Stimulated activated naive CD4-positive, alpha-beta T cell (primary cell): ENCODE results near the gene CPPED1.
"Not testable (repeated sequence)": the region's sequence is repeated elsewhere in the genome, so short reads cannot be mapped to it uniquely, and the experiment has no call there.

ENCODE experiments used
- DNase-seq, 6 experiments: peaks; one replicate each; lab custom pipeline; 2025; lab: John Stamatoyannopoulos, UW

Gene CPPED1

DNA sequence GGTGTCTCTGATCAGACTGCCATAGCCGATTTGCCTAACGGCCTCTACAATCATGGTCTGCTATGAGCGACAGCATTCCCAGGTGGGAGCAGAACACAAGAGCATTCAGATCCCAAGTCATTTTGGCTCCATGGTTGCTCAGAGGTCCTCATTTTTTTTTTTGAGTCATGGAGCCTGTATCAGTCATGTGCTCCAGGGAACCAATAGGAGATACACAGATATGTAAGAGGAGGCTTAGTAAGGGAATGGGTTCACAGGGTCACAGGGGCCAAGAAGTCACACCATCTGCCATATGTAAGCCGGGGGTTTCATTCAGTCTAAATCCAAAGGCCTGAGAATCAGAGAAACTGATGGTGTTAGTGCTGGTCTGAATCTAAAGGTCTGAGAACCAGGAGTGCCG, 36.8 kb downstream of the CPPED1 start:
- no peak for DNase-seq

DNA sequence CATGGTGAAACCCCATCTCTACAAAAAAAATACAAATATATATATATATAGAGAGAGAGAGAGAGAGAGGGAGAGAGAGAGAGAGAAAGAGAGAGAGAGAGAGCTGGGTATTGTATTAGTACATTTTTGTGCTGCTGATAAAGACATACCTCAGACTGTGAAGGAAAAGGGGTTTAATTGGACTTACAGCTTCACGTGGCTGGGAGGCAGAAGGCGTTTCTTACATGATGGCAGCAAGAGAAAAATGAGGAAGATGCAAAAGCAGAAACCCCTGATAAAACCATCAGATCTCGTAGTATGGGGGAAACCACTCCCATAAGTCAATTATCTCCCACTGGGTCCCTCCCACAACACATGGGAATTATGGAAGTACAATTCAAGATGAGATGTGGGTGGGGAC, 37.5 kb downstream of the CPPED1 start:
- not testable (repeated sequence) for DNase-seq

DNA sequence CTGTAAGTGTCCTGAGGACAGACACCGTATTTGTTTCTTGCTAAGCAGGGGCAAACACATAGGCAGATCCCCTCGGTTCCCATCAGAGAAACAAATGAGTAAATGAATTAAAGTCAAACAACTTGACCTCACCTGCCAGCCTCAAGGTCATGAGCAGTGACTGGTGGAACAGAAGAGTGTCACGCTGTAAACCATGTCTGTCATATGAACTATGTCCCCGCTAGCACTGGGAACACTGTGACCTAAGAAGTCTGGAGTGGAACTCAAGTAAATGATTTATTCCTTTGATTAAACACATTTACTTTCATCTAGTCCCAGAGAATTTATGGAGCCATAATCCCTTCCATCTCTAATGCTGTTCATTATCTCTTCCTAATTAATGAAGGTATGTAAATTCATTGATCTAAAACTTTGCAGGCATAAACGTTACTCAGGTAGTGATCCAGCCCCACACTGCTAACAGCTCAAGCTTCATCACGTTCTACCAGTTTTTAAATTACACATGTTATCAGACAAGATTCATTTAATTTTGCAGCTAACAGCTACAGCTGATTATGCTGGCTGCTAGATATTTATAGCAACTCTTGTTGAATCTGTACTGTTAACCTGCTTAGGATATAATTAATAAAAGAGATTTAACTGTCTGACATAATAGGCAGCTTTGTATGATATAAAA, 38.7 kb downstream of the CPPED1 start:
- no peak for DNase-seq

- DNase-seq, result no peak
Observed at GRCh38 chr16:12763517-12763916, 40.2 kb downstream of the CPPED1 start.

- DNase-seq, result no peak
Observed at GRCh38 chr16:12760819-12761611, 42.7 kb downstream of the CPPED1 start.

DNA sequence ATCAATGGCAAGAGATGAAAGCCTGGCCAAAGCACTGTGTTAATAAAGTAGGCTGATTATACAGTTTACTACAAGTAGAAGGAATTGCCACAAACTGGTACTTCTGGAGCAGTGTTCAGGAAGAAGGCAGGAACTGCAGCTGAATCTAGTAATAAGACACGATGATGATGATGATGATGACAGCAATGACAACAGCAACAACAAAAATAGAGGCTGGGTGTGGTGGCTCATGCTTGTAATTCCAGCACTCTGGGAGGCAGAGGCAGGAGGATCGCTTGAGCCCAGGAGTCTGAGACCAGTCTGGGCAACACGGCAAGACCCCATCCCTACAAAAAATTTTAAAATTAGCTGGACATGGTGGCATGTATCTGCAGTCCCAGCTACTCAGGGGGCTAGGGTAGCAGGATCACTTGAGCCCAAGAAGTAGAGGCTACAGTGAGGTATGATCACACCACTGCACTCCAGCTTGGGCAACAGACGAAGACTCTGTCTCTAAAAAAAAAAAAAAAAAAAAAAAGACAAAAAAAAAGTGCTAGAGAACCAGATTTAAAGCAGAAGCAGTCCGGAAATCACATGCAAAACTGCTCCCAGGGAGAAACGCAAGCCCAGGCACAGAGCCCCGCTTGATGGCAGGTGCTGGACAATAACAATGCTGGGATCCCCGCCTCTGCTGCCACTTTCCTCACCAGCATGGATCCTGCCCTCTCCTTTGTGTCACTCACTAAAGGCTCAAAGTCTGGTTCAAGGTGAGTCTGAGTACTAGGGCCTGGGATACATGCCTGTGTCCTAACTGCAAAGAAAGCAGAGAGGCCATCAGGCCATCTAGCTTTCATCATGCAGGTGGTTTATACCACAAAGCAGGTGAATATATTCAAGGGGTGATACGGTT, 44.8 kb downstream of the CPPED1 start:
- no peak for DNase-seq

- no peak for DNase-seq
Observed at GRCh38 chr16:12758031-12758669, 45.5 kb downstream of the CPPED1 start.

DNA sequence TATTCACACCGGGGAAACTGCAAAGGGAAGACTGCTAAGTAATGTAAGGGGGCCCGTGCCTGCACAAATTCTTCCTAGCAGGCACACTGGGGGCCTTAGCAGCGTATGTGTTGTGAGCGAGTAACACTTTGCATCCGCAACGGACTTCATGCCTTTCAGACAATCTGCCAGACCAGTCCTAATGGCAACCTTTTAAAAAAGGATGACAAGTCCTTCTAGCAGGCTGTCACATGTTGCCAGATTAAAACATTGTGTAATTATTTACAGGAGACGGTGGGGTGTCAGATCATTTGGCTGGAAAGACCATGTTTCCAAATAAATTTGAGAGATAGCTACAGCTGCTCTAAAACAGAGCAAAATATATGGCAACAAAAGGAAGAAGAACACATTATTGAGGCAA, 46.1 kb downstream of the CPPED1 start:
- DNase-seq, result no peak

DNA sequence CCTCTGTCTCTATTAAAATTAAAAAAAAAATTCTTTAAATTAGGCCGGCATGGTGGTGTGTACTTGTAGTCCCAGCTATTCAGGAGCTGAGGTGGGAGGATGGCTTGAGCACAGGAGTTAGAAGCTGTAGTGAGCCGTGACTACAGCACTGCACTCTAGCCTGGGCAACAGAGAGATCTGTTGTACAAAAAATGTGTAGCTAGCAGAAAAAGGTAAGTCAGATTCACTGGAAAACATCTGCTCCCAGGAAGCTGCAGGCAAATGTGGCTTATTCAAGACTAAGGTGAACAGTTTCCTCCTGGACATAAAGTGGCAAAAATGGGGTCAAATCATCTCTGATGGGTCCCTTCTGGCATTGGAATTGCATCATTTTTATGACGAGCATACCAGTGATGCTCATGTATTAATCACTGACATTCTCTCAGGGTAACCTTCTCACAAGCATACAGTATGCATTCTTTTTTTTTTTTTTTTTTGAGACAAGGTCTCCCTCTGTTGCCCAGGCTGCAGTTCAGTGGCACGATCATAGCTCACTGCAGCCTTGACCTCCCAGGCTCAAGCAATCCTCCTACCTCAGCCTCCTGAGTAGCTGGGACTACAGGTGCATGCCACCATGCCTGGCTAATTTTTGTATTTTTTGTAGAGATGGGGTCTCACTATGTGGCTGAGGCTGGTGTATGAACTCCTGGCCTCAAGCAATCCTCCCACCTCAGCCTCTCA, 48.7 kb downstream of the CPPED1 start:
- no peak for DNase-seq

GRCh38 chr16:12753203-12754023, 50.3 kb downstream of the CPPED1 start:
- no peak for DNase-seq

- DNase-seq, result no peak
Observed at GRCh38 chr16:12752159-12752558, 51.5 kb downstream of the CPPED1 start.

DNA sequence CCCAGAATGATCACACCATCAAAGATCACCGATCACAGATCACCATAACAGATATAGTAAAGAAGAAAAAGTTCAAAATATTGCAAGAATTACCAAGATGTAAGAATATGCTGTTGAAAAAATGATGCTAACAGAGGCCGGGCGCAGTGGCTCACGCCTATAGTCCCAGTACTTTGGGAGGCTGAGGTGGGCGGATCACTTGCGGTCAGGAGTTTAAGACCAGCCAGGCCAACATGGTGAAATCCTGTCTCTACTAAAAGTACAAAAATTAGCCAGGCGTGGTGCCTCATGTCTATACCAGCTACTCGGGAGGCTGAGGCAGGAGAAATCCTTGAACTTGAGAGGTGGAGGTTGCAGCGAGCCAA, 53.2 kb downstream of the CPPED1 start:
- DNase-seq, result no peak

DNA sequence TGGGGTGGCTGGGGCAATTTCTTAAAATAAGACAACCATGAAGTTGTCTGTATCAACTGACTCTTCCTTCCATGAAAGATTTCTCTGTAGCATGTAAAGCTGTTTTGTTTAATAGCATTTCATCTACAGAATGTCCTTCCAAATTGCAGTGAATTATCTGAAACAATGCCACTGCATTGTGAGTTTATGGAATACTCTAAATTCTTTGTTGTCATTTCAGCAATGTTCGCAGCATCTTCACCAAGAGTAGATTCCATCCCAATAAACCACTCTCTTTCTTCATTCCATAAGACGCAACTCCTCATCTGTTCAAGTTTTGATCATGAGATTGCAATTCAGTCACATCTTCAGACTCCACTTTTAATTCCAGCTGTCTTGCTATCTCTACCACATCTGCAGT, 54.6 kb downstream of the CPPED1 start:
- DNase-seq, result no peak

GRCh38 chr16:12747827-12748226, 55.9 kb downstream of the CPPED1 start:
- DNase-seq, result no peak

DNA sequence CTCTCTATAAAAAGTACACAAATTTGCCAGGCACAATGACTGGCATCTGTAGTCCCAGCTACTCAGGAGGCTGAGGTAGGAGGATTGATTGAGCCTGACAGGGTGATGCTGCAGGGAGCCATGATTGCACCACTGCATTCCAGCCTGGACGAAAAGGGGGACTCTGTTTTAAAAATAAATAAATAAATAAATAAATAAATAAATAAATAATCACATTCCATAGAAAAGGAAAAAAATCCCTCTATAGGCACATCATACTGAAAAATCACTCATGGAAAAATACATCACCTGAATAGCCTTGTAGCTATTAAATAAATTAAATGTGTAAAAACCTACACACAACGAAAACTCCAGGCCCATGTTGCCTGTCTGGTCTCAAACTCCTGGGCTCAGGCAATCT, 56.4 kb downstream of the CPPED1 start:
- DNase-seq, result no peak

DNA sequence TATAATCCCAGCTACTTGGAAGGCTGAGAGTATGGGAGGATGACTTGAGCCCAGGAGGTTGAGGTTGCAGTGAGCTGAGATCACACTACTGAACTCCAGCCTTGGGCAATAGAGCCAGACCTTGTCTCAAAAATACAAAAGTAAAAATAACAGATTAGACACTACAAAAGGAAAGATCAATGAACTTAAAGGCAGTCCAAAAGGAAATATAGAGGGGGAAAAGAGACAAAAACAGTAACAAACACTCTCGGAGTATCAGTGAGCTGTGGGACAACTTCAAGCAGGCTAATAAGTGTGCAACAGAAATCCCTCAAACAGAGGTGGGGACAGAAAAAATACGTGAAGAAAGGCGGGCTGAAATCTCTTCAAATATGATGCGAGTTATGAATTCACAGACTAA, 58.8 kb downstream of the CPPED1 start:
- no peak for DNase-seq

- no peak for DNase-seq
Observed at GRCh38 chr16:12742741-12743140, 60.9 kb downstream of the CPPED1 start.

- DNase-seq, result no peak
Observed at GRCh38 chr16:12740986-12741610, 62.6 kb downstream of the CPPED1 start.

DNA sequence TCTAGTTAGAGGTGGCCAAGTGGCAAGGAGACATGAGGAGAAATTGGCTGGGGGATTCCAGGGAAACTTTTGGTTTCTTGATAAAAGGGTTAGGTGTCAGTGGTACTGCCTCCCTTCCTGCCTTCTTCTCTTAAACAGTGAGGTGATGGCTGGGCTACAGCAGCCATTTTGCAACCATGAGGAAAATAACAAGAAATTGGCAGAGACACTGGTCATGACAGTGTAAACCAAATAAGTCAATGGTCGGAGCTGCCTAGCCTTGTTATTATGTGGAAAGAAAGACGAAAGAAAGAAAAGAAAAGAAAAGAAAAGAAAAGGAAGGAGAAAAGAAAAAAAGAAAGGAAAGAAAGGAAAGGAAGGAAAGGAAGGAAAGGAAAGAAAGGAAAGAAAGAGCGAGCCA, 63.9 kb downstream of the CPPED1 start:
- no peak for DNase-seq

DNA sequence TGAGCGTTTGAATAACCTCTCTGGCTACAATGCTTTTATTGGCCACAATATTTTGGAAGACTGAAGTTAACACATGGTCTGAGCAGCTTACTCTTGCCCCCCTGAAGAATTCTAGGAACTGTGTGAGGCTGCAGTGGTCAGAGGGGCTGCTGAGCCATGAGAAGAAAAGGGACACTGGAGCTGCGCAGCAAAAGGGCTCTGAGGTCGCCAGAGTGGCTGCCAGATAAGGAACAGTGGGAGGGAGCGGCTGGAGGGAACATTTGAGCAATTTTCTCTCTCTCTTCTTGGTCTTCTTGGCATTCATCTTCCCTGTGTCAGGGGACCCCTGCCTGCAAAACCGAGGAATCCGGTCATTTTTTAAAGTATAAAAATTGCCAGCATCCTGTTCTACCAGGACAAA, 66.1 kb downstream of the CPPED1 start:
- no peak for DNase-seq
